H1 (cell line): ENCODE measurements around the gene SPIRE1. TPM values are rescaled to one million over a fixed set of nuclear protein-coding genes. Genes with fewer than 3 reads are reported as not detected.

Experiments used
- CTCF ChIA-PET: fragments of 300-600 bp; sonication (Branson Sonifier 250); formaldehyde crosslinking; loops from one replicate; lab custom pipeline; 2021; ENCODE audit not compliant: partially characterized antibody; lab: Charles Lee
- POLR2A ChIA-PET: fragments of 300-600 bp; sonication (Branson Sonifier 250); formaldehyde crosslinking; loops from one replicate; lab custom pipeline; 2021; ENCODE audit warnings: inconsistent platforms; ENCODE audit not compliant: partially characterized antibody; lab: Charles Lee
- DNase-seq, 2 experiments: peaks; one replicate each; pipeline versions ENCODE4 v3.0.0 to v3.0.0-alpha.2; 2010 to 2022; ENCODE audit warnings: low spot score in 2 of 2, low read depth in 1 of 2, mixed read lengths in 1 of 2
- FAIRE-seq: peaks from 2 replicates; lab custom pipeline; 2011; peaks lifted over from hg19 to GRCh38; lab: Jason Lieb, UNC
- H2AFZ ChIP-seq: 2 replicates; pipeline ENCODE4 v1.8.1; 2012; ENCODE audit warnings: low read length, inconsistent platforms
- H2AK5ac ChIP-seq: 2 replicates; pipeline ENCODE4 v1.6.1; 2013; ENCODE audit warnings: low read depth, low read length
- H2BK120ac ChIP-seq: replicated peaks from 2 replicates; pipeline ENCODE3; 2013; ENCODE audit warnings: low read depth, low read length, inconsistent platforms
- H2BK12ac ChIP-seq: 2 replicates; pipeline ENCODE4 v1.6.1; 2013; ENCODE audit warnings: low read depth, low read length
- H2BK15ac ChIP-seq: 2 replicates; pipeline ENCODE4 v1.6.1; 2013; ENCODE audit warnings: low read length
- H2BK20ac ChIP-seq: 2 replicates; pipeline ENCODE4 v1.6.1; 2013; ENCODE audit warnings: low read length
- H2BK5ac ChIP-seq: 2 replicates; pipeline ENCODE4 v1.6.1; 2013; ENCODE audit warnings: low read depth, low read length
- H3K14ac ChIP-seq: 2 replicates; pipeline ENCODE4 v1.6.1; 2013; ENCODE audit warnings: inconsistent platforms; ENCODE audit not compliant: insufficient read length
- H3K18ac ChIP-seq: 2 replicates; pipeline ENCODE4 v1.6.1; 2013; ENCODE audit warnings: low read length; ENCODE audit errors: extremely low read depth
- H3K23ac ChIP-seq: 2 replicates; pipeline ENCODE4 v1.6.1; 2013; ENCODE audit warnings: inconsistent platforms; ENCODE audit not compliant: insufficient read length
- H3K23me2 ChIP-seq: 2 replicates; pipeline ENCODE4 v1.6.1; 2013; ENCODE audit warnings: low read depth, low read length
- H3K27ac ChIP-seq: 2 replicates; pipeline ENCODE4 v1.6.1; 2011; ENCODE audit warnings: low read depth, low read length, inconsistent platforms
- H3K27me3 ChIP-seq, 4 experiments: replicated peaks in 1 of 4; 1 replicate in 1 of 4; 2 replicates in 3 of 4; pipeline versions ENCODE4 v1.6.1 to v1.8.1; 2011 to 2013; ENCODE audit warnings: low read length in 3 of 4, mild to moderate bottlenecking in 3 of 4, inconsistent platforms in 2 of 4, mixed read lengths in 2 of 4, moderate library complexity in 1 of 4; ENCODE audit not compliant: control insufficient read depth in 3 of 4, insufficient read depth in 3 of 4; ENCODE audit errors: extremely low read depth in 1 of 4
- H3K36me3 ChIP-seq, 4 experiments: 2 replicates each; pipeline versions ENCODE4 v1.6.1 to v1.8.1; 2011 to 2013; ENCODE audit warnings: mild to moderate bottlenecking in 4 of 4, low read length in 3 of 4, moderate library complexity in 2 of 4, control low read depth in 1 of 4, inconsistent platforms in 1 of 4; ENCODE audit not compliant: insufficient read depth in 4 of 4, control insufficient read depth in 2 of 4
- H3K4ac ChIP-seq: replicated peaks from 2 replicates; pipeline ENCODE3; 2013; ENCODE audit warnings: low read length, low read depth, mixed read lengths, inconsistent platforms; ENCODE audit not compliant: insufficient read length
- H3K4me1 ChIP-seq, 4 experiments: replicated peaks in 1 of 4; 1 replicate in 1 of 4; 2 replicates in 3 of 4; pipeline versions ENCODE4 v1.6.1 to v1.8.1; 2011 to 2013; ENCODE audit warnings: low read length in 3 of 4, inconsistent platforms in 2 of 4, mixed read lengths in 1 of 4; ENCODE audit not compliant: insufficient read depth in 4 of 4, control insufficient read depth in 3 of 4
- H3K4me2 ChIP-seq, 2 experiments: 2 replicates each; pipeline versions ENCODE4 v1.6.1 to v1.8.1; 2011 to 2013; ENCODE audit warnings: low read depth in 2 of 2, low read length in 2 of 2, control low read depth in 1 of 2, inconsistent platforms in 1 of 2, mild to moderate bottlenecking in 1 of 2; ENCODE audit not compliant: insufficient read depth in 1 of 2
- H3K4me3 ChIP-seq, 4 experiments: fragments of 200-600, 300-600 bp in 1 of 4; sonication (generic), shearing (Covaris generic), sonication (Bioruptor Twin) in 1 of 4; 2 replicates each; pipeline versions ENCODE4 v1.5.1 to v1.8.1; 2011 to 2016; ENCODE audit warnings: low read length in 4 of 4, low read depth in 3 of 4, control low read depth in 2 of 4, inconsistent platforms in 2 of 4, mild to moderate bottlenecking in 2 of 4, mixed read lengths in 1 of 4, moderate library complexity in 1 of 4; ENCODE audit not compliant: insufficient read depth in 2 of 4; ENCODE audit errors: extremely low read depth in 1 of 4
- H3K56ac ChIP-seq: replicated peaks from 2 replicates; pipeline ENCODE3; 2013; ENCODE audit warnings: low read depth, mild to moderate bottlenecking, mixed read lengths, low read length, inconsistent platforms; ENCODE audit not compliant: insufficient read length
- H3K79me1 ChIP-seq: 2 replicates; pipeline ENCODE4 v1.6.1; 2013; ENCODE audit warnings: low read depth, low read length, control low read depth
- H3K79me2 ChIP-seq, 2 experiments: 2 replicates each; pipeline versions ENCODE4 v1.6.1 to v1.8.1; 2012 to 2013; ENCODE audit warnings: low read length in 2 of 2, mild to moderate bottlenecking in 2 of 2, inconsistent platforms in 1 of 2; ENCODE audit not compliant: insufficient read depth in 2 of 2, control insufficient read depth in 1 of 2
- H3K9ac ChIP-seq, 4 experiments: replicated peaks in 1 of 4; 1 replicate in 1 of 4; 2 replicates in 3 of 4; pipeline versions ENCODE4 v1.6.1 to v1.8.1; 2011 to 2013; ENCODE audit warnings: low read depth in 3 of 4, low read length in 3 of 4, control low read depth in 2 of 4, mild to moderate bottlenecking in 2 of 4, moderate library complexity in 2 of 4, inconsistent platforms in 1 of 4; ENCODE audit errors: extremely low read depth in 1 of 4
- H3K9me3 ChIP-seq, 2 experiments: 2 replicates each; pipeline versions ENCODE4 v1.6.1 to v1.8.1; 2012 to 2013; ENCODE audit warnings: mild to moderate bottlenecking in 2 of 2, moderate library complexity in 2 of 2, control low read depth in 1 of 2, inconsistent platforms in 1 of 2, low read depth in 1 of 2, low read length in 1 of 2, mixed read lengths in 1 of 2; ENCODE audit not compliant: insufficient read depth in 2 of 2
- H4K20me1 ChIP-seq, 2 experiments: replicated peaks in 1 of 2; 2 replicates each; pipeline versions ENCODE3 to v1.8.1; 2011 to 2013; ENCODE audit warnings: inconsistent platforms in 2 of 2, low read length in 2 of 2, mild to moderate bottlenecking in 1 of 2; ENCODE audit not compliant: insufficient read depth in 2 of 2, control insufficient read depth in 1 of 2
- H4K5ac ChIP-seq: 2 replicates; pipeline ENCODE4 v1.6.1; 2013; ENCODE audit warnings: low read length, low read depth, mixed read lengths, inconsistent platforms; ENCODE audit not compliant: insufficient read length
- H4K8ac ChIP-seq: 2 replicates; pipeline ENCODE4 v1.8.0; 2013; ENCODE audit warnings: mild to moderate bottlenecking, moderate library complexity, low read length, inconsistent platforms; ENCODE audit not compliant: insufficient read depth; ENCODE audit errors: extremely low read depth
- H4K91ac ChIP-seq: replicated peaks from 2 replicates; pipeline ENCODE3; 2013; ENCODE audit warnings: low read length, mixed read lengths, inconsistent platforms; ENCODE audit not compliant: insufficient read length
- HDAC2 ChIP-seq, 2 experiments: fragments of 300-600 bp in 1 of 2; sonication (generic) in 1 of 2; IDR thresholded peaks; 2 replicates each; pipeline ENCODE4 v1.6.1; 2011 to 2012; ENCODE audit warnings: low read depth in 2 of 2, low read length in 2 of 2, mild to moderate bottlenecking in 2 of 2, moderate library complexity in 2 of 2, borderline replicate concordance in 1 of 2, inconsistent platforms in 1 of 2
- MAFK ChIP-seq: IDR thresholded peaks from 2 replicates; pipeline ENCODE4 v1.6.1; 2012; ENCODE audit warnings: low read depth, mild to moderate bottlenecking, improper control_type of control experiment, low read length
- RAD21 ChIP-seq, 2 experiments: IDR thresholded peaks in 1 of 2; conservative IDR thresholded peaks in 1 of 2; 2 replicates each; pipeline ENCODE4 v1.6.1; 2011; ENCODE audit warnings: low read depth in 2 of 2, low read length in 2 of 2, improper control_type of control experiment in 1 of 2, inconsistent platforms in 1 of 2, mild to moderate bottlenecking in 1 of 2, moderate library complexity in 1 of 2
- WGBS, 2 experiments: shearing (Covaris generic) in 1 of 2; methylation state at CpG; one replicate each; pipeline versions ENCODE4 v1.1.6 to v1.1.7; 2013 to 2015; ENCODE audit warnings: low lambda C conversion rate in 2 of 2, mixed read lengths in 2 of 2, inconsistent platforms in 1 of 2, low coverage in 1 of 2, missing lambda C conversion rate in 1 of 2; ENCODE audit not compliant: insufficient replicate concordance in 2 of 2, insufficient coverage in 1 of 2, insufficient read length in 1 of 2; ENCODE audit errors: extremely low coverage in 1 of 2, missing lambda C conversion rate in 1 of 2; 5-methylcytosine and 5-hydroxymethylcytosine counted together
- polyA plus RNA-seq, 7 experiments: library from polyadenylated mRNA; depleted of rRNA in 3 of 7; stranded (reverse) in 5 of 7; unstranded in 2 of 7; fragments of >200 nt in 5 of 7; fragments of 200-250 nt in 2 of 7; gene quantifications; 1 replicate in 5 of 7; 2 replicates in 1 of 7; 4 replicates in 1 of 7; pipeline versions ENCODE4 v1.2.1 to v1.2.3, GENCODE V29; 2011 to 2013; ENCODE audit warnings: missing spikeins in 2 of 7, mixed read lengths in 2 of 7
- total RNA-seq: library from RNA; stranded (reverse); fragmentation: NEBNext Ultra II Directional; extraction: Animal tissue kit (Norgen Biotek cat#: 25700); gene quantifications from 2 replicates; pipeline ENCODE4 v1.2.1, GENCODE V29; 2021

SPIRE1 gene
- total and polyA plus RNA-seq, 2 of the 8 experiments (the other 6 are each of a cell fraction or from before 2014, with no cell fraction given), result 6.0 to 21.5 TPM

- no peak overlapping the region for H2BK120ac ChIP-seq
- no peak overlapping the region for H4K8ac ChIP-seq
- DNase-seq (no peak), FAIRE-seq (no peak)
- no peak overlapping the region for H2AFZ ChIP-seq
- no peak overlapping the region for H2AK5ac ChIP-seq
- no peaks in the 10 kb centered on the region for H3K79me1 ChIP-seq
- no peaks in the 10 kb centered on the region for H3K4me1 ChIP-seq
- no peaks in the 10 kb centered on the region for H3K9me3 ChIP-seq
- POLR2A ChIA-PET, result interaction anchor here (2.5 kb wide), 1 partner anchor 16 kb away, joined by 12 read pairs; the partner anchor contains the start of genes CEP76 and PSMG2
- H4K91ac ChIP-seq, result no peak overlapping the region
- H2BK15ac ChIP-seq, result no peak overlapping the region
- no peak overlapping the region for H3K9ac ChIP-seq
- 91% methylated on average over 3 of the region's 3 CpGs; no CpG with 5 or more reads in 1 of the 2 experiments for WGBS, 2 experiments
- no peak overlapping the region for H3K14ac ChIP-seq
- no peaks in the 10 kb centered on the region for H3K79me2 ChIP-seq
- no peak overlapping the region for H3K4me3 ChIP-seq
- CTCF ChIA-PET, result interaction anchor here (0.7 to 1.3 kb wide), 5 partner anchors 8 to 248 kb away, joined by 3 read pairs; no protein-coding TSS in a partner anchor
- H2BK5ac ChIP-seq, result no peak overlapping the region
- no peaks in the 10 kb centered on the region; the same call in 1 of the 2 replicates for H3K23me2 ChIP-seq
- H3K27me3 ChIP-seq, result no peaks in the 10 kb centered on the region
- H2BK20ac ChIP-seq, result no peak overlapping the region
- no peak overlapping the region for H3K27ac ChIP-seq
- peaks cover 0 to 15% (median 0%) of the 10 kb centered on the region in 4 experiments; a peak in 3 of 8 replicates for H3K36me3 ChIP-seq
- H3K18ac ChIP-seq, result no peak overlapping the region
- H3K56ac ChIP-seq, result no peak overlapping the region
- no peak overlapping the region for H4K5ac ChIP-seq
- no peak overlapping the region for H3K4me2 ChIP-seq
- no peak overlapping the region for H3K4ac ChIP-seq
- H4K20me1 ChIP-seq, result no peaks in the 10 kb centered on the region
- H3K23ac ChIP-seq, result no peak overlapping the region
- TF ChIP-seq HDAC2 (IDR thresholded peaks at IDR 0.05; ENCODE audit: borderline replicate concordance in 1 of 2, low read depth in 2 of 2, low read length in 2 of 2), result no peak
- TF ChIP-seq MAFK, result no peak
- TF ChIP-seq RAD21 (IDR thresholded peaks at IDR 0.05 in 1 of 2, conservative IDR thresholded peaks at IDR 0.05 in 1 of 2; ENCODE audit: low read depth in 2 of 2, low read length in 2 of 2), result peak in 1 of 2 experiments; percentile 16; a peak in 1 of 4 replicates
- H2BK12ac ChIP-seq, result no peak overlapping the region
Observed at GRCh38 chr18:12686100-12686499, 28.2 kb upstream of the SPIRE1 start.
